Hematopoietic multipotent progenitor cell treated with erythropoietin and hydrocortisone succinate and interleukin-3 and kit ligand, for 15 days (in vitro differentiated cells): ENCODE measurements around the gene KCNMB1.
"Not testable (repeated sequence)": the region's sequence is repeated elsewhere in the genome, so short reads cannot be mapped to it uniquely, and the experiment has no call there.

Experiments used
- DNase-seq: peaks from one replicate; pipeline ENCODE4 v3.0.0-alpha.2; 2015; ENCODE audit warnings: low spot score

The KCNMB1 gene

DNA sequence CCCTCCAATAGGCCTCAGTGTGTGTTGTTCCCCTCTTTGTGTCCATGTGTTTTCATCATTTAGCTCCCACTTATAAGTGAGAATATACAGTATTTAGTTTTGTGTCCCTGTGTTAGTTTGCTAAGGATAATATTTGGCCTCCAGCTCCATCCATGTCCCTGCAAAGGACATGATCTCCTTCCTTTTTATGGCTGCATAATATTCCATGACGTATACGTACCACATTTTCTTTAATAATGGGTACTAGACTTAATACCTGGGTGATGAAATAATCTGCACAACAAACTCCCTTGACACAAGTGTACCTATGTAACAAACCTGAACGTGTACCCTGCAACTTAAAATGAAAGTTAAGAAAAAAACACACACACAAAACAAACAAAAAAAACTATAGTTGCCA, 12.6 kb downstream of the KCNMB1 start:
- DNase-seq: not testable (repeated sequence)

DNA sequence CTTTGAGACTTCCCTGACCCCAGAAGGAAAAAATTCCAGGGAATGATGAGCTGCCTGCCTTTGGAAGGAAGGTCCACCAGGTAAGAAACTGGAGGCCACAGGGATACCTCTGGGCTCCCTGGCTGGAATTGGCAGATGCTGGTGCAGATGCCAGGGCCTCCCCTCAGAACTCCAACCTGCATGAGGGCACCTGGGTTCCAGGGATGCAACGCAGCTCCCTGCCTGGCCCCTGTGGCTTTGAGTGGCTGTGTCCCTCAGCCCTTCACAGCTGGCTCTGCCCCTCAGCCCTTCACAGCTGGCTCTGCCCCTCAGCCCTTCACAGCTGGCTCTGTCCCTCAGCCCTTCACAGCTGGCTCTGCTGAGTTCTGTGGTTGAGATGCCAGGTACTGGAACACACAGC, 13.9 kb downstream of the KCNMB1 start:
- no peak for DNase-seq

DNA sequence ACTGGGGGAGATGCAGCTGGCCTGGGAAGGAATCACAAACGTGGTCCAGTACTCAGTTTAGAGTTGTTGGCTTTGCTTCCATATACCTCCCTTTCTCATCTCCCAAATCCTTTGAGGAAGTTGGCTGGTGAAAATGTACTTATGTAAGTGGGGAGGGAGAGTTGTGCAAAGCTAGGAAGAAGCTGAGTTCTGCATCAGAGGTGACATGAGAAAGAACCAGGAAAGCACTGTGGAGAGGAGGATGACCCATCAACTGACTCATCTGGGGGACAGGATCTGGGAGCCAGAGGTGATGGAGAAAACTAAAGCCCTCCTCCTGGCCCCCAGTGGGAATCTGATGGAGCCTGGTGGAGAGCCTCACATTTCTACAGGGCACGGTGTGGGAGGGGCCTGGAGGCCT, 16.2 kb downstream of the KCNMB1 start:
- DNase-seq: no peak

DNA sequence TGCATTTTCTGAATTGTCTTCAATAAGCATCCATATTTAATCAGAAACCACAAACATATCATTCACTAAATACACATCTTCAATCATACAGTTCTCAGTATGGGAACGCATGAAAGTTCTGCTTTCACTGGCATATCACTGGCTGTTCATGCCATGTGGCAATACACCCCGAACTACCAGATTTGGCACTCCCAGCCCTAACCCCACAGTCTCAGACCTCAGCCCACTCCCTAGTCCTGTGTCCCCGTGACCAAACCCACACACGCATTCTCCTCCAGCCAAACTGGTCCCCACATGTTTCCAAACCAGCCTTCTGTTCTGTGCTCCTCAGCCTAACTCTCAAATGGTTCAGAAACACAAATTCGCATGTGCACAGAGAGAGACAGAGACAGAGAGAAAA, 20.6 kb downstream of the KCNMB1 start:
- DNase-seq: no peak

DNA sequence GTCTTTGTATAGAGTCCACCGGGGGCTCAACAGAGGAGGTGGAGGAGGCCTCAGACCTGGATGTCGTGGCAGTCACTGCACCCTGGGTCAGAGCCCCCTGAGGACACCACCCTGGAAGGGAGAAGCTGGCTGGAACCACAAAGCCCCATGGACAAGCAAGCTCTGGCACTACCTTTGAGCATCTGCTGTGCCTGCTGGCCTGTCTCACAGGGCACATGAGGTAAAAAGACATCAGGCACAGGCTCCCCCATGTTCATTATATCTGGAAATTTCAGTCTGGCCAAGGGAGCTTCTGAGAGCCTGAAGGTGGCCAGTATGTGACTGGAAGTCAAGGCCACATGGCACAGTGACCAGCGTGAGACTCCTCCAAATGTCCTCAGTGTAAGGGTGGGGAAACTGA, 22.9 kb downstream of the KCNMB1 start:
- no peak for DNase-seq

DNA sequence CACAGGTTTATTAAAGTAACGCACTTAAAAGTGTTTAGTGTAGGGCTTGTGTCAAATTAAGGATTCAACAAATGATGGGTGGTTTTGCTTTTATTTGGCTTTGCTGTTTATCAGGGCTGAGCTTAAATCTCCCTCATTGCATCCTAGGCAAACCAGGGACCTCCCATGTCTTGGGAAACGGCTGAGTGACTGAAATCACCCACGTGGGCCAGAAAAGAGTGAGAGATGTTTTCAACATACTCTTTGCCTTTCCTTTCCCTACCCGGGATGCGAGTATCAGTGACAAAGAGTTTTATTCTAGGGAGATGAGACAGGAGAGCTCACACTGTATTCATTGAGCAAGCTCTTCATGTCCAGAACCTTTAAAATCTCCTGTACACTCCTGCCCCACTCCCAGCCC, 23.3 kb downstream of the KCNMB1 start:
- no peak for DNase-seq

DNA sequence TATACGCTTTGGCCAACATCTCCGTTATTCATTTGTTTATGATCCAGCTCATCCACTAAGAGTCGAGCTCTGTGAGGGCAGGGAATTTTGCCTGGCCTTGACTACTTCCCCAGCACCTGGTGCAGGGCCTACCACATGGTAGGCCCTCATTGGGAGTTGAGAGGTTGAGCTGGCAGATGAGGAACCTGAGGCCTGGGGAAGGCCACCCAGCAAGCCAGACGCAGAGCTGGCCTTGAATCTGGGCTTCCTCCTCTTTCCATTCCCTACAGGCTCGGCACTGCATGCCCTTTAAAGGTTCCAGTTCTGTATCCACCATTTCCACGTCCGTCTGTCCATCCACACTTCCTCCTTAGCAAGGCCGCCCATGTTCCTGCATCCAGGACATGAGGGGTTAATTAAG, 24.2 kb downstream of the KCNMB1 start:
- no peak for DNase-seq

DNA sequence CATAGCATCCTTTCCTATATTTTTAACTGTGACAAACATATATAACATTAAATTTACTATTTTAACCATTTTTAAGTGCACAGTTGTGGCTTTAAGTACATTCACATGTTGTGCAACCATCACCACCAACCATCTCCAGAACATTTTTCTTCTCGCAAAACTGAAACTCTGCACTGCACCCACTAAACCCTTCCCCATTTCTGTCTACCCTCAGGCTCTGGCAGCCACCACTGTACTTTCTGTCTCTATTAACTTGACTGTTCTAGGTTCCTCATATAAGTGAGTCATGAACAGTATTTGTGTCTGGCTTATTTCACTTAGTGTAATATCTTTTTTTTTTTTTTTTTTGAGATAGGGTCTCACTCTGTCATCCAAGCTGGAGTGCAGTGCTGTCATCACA, 25.5 kb downstream of the KCNMB1 start:
- no peak for DNase-seq

DNA sequence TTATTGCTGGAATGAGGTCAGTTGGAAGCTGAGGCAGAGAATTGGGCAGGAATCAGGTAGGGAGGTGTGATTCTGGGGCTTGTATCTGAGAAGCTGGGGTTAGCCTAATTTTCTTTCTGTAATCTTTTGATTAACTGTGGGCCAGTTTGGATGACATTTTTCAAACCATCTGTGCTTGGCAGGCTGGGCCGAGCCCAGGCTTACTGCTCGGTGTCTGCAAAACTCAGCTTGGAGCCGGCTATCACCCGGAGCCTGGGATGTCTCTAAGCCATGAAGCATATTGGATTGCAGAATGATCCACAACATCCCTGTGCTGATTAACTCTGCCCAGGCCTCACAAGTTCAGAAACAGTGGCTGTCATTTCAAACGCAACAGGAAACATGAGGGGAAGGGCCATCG, 26.5 kb downstream of the KCNMB1 start:
- no peak for DNase-seq

DNA sequence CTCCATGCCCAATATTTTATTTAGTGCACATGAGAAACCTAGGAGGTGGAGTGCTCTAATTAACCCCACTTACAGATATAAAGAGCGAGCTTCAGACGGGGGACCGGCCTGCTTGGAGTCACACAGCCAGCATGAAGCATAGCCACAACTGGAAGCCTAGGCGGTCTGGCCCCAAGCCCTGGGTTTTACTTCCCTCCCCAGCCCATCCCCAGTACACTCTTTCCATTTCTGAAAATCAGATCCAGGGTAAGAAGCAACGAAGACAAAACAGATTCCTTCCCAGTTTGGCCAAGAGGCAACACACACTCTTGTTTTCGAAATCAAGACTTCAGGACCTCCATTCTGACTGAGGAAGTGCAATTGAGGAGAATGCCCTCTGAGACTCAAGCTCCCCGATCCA, 27.1 kb downstream of the KCNMB1 start:
- DNase-seq: no peak

DNA sequence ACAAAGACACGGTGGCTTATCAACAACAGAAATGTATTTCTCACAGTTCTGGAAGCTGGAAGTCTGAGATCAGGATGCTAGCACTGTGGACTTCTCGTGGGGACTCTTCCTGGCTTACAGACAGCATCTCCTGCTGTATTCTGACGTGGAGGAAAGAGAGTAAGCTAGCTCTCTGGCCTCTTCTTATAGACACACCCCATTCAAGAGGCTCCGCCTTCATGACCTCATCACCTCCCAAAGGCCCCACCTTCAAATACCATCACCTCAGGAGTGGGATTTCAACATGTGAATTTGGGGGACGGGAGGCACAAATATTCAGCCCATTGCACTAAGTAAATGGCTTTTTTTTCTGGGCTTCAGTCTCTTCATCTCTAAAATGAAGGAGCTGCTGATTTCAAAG, 27.6 kb downstream of the KCNMB1 start:
- no peak for DNase-seq

DNA sequence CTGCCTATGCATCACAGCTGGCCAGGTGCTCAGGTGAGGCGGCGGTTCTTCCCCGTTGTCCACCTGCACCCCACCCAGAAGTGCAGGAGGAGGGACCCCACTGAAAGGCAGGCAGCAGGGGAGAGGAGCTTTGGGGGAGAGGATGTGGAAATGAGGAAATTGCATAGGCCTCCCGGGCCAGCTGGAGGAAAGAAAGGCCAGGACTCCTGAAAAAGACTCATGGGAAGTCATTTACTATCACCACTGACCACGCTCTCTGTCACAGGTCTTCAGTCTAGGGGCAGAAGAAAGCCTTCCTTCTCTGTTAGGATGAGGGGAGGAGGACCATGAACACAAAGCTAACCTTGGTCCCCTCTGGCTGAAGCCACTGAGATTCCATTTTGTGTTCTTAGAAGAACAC, 28.1 kb downstream of the KCNMB1 start:
- no peak for DNase-seq

DNA sequence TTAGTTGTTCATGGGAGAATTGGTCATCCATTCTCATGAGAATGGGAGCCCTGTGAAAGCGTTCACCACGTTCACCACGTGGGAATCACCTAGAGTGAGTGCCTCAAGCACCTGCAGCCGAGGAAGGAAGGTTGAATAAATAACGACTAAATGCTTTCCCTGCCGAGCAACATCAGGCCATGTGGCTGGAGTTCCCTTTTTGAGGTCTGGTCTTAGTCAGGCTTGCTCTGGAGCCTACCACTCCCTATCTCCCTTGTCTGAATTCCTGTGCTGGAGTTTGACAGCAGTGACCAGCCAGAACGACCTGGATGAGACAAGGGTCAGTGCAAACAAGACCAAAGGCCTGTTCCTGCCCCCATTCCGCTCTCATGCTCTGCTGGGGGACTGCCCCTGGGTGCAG, 28.5 kb downstream of the KCNMB1 start:
- no peak for DNase-seq

DNA sequence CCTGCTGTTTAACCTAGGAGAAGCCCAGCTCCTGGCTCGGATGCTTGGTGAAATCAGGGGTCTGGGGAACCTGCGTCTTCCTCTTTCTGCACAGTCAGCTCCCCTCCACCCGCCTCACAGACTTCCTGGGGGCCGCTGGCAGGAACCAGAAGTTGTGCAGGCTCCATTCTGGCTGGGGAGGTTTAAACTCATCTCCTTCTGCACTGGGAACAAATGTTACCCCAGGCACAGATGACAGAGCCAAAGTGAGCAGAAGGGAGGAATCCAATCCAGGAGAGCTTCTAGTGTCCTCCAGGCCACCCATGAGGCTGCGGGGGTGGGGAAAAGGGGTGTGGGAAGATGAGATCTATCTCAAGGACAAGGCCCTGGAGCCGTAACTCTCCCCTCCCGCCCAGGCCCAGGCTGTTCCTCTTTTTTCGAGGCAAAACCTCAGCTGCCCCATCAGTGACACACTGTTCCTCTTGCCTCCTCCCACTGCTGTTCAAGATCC, 31.2 kb downstream of the KCNMB1 start:
- no peak for DNase-seq

DNA sequence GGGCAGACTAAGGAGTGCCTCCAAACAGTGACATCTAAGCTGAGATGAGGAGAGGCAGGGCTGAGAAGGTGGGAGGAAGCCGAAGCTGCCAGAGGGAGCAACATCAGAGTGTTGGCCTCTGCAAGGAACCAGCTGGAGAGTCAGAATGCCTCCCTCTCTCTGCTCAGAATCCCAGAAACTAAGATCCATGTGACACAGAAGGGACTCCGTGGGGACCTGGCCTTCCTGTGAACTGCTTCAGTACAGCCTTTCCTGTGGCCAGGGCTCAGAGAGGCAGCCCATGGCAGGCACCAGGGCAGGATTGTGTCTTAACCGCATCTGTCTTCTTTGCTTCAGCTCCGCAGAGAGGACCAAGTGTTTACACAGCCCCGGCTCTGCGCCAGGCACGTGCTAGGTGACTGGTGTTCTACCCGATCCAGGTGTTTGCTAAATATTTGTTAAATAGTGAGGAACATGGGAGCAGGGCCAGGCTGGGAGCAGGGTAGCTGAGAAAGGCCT, 33.5 kb downstream of the KCNMB1 start:
- no peak for DNase-seq

DNA sequence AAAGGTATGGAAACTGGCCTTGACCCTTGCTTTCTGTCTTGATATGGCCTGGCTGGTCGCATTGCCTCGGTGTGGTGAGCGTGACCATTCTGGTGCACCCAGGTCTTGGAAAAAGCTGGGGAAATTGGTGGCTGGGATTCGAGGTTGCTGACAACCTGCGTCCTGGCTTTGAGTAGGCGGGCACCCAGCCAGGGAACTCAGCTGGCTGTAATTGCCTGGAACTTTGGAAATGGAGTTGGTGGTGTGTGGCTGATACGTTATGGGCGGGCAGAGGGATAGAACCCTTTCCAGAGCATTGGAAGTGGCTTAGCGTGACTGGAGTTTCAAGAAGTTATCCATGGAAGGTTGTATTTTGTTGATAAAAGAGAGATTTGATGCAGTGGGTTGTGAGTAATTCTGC, 35.2 kb downstream of the KCNMB1 start:
- DNase-seq: no peak

DNA sequence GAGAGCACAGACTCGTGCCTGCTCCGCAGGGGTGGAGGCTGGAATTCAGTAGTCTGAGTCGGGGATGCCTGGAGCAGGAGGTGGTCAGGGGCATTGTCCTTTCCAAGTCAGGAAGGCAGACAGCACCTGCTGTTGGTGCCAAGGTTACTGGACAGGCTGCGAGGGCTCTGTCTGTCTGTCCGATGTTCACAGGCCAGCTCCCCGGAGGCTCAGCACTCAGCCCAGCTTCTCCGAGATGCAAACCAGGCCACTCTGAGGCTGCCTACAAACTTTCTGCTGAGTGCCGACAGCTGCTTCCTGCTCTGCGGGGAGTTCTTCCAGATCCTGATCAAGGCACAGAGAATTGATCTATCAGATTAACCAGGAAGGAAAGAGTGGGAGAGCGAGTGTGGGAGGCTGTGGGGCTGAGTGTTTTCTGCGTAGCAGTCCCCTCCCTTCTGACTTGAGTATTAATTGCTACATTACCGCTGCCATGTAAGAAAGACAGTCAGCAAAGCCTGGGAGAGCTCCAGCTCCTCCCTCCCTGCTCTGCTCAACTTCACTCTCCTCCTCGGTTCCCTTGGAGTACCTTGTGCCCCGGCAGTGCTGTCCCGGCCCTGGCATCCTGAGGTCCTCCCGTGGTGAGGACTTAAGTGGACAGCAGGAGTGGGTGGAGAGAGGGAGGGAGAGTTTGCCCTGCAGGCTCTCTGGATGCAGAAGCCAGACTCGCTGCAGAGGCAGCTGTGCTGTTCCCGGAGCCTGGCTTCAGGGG, 36.0 kb downstream of the KCNMB1 start:
- DNase-seq: no peak

DNA sequence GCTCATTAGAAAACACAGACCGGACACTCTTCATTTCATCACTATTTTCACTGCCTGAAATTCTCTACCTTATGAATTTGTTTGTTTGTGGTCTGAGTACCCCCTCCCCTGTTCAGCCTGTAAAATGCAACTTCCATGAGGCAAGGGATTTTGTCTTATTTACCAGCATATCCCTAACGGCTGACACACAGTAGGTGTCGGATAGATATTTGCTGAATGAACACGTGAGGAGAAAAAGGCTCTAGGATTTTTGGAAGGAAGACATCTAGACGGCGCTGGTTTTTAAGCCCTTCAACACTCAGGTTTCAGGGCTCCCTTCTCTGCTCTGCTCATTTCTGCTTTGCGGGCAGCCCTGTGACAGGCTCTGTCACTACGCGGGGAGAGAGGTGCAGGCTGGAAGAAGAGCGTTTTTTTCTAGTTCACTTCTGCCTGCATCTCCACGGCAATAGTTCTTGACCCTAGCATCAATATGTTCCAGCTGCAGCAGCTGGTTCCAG, 41.0 kb downstream of the KCNMB1 start:
- DNase-seq: no peak

DNA sequence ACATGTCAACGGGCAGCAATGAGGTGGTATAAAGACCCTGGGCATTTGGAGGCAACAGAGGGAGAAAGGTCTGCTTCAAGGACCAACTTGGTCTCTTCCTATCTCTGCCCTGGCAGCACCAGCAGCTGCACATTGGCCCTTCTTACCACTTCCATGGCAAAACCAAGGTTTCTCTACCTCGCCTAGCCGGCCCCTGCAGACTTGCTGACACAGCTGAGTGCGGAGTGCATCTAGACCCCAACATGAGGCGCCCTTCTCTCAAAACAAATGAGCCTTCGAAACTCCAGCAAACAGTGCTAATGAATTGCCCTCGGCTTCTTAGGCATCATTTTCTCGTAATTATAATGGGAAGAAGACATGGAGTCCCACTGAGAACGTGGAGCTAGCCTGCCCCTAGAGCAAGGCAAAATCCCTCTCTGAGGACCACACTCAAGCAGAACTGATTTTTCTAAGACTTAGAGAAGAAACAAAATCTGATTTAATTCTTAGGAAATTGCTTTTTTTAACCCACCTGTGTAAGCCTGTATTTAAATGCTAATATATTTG, 42.1 kb downstream of the KCNMB1 start:
- no peak for DNase-seq

DNA sequence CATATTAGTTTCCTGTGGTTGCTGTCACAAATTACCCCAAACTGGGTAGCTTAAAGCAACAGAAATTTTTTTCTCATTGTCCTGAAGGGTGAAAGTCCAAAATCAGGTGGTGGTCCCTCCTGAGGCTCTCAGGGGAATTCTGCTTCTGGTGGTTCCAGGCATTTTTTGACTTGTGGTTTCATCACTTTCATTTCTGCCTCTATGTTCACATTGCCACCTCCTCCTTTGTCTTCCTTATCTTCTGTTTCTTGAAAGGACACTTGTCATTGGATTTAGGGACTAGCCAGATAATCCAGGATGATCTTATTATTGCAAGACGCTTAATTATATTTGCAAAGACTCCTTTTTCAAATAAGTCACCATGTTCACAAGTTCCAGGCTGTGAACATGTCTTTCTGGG, 43.2 kb downstream of the KCNMB1 start:
- DNase-seq: no peak

DNA sequence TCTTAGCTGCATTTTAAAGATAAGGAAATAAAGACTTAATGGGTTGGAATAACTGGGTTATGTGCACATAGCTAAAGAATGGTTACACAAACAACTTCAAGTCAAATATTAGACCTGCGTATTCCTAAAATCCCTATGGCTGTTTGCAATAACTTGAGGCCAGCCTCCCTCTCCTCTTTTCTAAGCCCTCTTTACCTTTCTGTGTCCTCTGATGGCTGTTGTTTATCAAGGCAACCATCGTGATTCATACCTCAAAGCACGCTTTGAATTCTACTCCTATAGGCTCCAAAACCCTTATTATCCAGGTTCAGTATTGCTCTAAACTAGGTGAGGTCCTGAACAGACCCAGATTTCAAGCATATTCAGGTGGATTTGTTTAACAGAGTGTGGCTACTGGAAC, 46.0 kb downstream of the KCNMB1 start:
- DNase-seq: no peak

DNA sequence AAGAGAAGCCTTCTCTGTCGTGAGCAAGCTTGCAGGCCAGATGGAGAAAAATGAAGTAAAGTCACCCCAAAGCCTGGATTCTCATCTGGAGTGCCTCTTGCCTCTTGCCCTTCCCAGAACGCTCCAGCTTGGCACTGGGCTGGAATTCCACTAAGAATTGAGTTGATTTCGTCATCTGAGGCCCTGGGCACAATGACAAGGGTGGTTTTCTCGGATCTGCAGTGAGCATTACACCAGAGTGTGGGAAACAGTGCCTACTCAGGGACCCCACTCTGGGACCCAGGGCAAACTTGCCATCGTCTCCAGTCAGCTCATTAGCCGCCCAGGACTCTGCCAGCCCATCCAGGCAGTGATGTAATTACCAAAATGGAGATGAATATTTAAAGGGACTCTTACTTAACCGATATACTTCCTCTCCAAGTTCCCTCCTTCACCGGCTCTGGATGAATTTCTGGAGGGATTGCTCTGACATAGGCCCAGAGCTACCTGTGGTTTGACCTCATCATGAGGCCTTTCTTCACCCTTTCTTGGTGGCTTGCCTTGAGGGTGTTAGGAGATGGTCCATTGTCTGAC, 46.9 kb downstream of the KCNMB1 start:
- DNase-seq: no peak

DNA sequence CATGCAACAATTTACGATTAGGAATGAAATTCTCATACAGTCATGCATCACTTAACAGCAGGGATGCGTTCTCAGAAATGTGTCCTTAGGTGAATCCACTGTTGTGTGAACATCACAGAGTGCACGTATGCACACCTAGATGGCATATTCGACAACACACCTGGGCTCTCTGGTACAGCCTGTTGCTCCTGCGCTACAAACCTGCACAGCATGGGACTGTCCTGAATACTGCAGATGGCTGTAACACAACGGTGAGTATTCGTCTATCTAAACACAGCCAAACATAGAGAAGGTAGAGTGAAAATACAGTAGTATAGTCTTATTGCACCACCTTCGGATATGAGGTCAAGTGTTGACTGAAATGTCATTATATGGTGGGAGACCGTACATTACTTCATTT, 47.6 kb downstream of the KCNMB1 start:
- no peak for DNase-seq
